Ammon's horn (tissue), 1 donor: ENCODE data around the gene ZNF668.

Experiments used
- DNase-seq: peaks from one replicate; pipeline ENCODE4 v3.0.0-alpha.2; 2016; ENCODE audit warnings: low spot score

The ZNF668 gene

DNA sequence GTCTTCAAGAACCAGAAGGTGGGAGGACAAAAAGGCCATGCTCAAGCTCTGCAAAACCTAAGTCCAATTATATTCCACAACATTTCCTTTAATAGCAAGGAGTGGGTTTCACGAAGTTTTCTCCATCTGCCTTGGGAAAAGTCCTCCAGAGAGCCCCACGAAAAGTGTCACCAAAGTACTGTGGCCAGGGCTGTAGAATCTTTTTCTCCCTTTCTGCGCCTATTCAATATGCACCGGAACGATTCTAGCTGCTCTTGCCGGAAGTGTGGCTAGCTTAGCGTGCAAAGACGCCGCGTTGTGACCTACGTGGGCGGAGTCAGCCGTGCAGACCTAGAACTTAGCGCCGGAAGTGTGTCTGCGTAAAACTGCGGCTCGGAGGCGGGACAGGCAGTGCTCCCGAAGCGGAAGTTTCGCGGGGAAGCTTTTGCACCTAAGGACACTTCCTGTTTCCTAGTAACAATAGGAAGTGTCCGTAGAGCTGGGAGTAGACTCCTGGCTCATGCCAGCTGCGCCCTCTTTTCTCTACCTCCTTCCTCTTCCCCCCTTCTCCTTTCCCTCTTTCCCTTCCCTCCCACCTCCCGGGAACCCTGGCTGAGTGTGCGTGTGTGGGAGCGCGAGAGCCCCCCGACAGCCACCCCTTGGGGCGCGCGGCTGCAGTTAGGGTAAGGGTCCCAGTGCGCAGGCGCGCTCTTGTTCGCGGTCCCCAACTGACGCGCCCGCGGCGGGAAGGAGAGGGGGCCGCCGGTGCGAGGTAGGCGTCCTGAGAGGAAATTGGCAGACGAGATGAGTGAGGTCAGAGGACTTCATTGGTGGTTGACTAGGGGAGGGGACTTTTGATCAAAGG is at the start of gene ZNF668, which contains the start of gene ZNF646:
ZNF668 (minus strand) TSS at position 271 of the 844 bp plus-strand sequence. CDS start 9,781 bp downstream, outside the sequence.
ZNF646 (plus strand) TSS at position 453 of the 844 bp plus-strand sequence. CDS start 1,903 bp downstream, outside the sequence.
- DNase-seq = peak; percentile 100

- DNase-seq = no peak
Observed at GRCh38 chr16:31120129-31120528, 46.1 kb upstream of the ZNF668 start.

- DNase-seq = no peak
Observed at GRCh38 chr16:31118223-31119155, 44.4 kb upstream of the ZNF668 start.

- peak; percentile 99 for DNase-seq
Observed at GRCh38 chr16:31117384-31118222, 43.6 kb upstream of the ZNF668 start, which contains the start of gene KAT8. KAT8 (plus strand) TSS chr16:31117664; CDS start chr16:31117682, 18 bp downstream.

- DNase-seq = no peak
Observed at GRCh38 chr16:31114468-31114867, 40.4 kb upstream of the ZNF668 start.

- peak; percentile 55 for DNase-seq
Observed at GRCh38 chr16:31113121-31114120, 39.4 kb upstream of the ZNF668 start.

DNA sequence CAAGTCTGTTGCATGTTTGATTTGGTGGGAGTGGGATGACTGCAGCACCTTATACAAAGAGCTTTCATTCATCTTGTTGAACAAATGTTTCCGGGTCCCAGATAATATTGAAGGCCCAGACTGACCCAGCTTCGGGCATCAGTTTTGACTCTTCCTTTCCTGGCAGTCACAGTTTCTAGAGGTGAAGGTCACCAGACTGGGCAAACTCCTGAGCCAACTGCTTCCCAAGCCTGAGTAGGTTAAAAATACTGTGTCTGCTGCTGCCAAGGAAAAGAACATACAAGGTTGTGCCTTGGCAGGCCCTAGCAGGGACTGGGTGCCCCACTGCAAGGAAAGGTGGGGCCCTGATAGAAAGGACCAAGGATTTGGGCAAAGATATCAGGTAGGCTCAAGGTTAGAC is 38.7 kb upstream of the ZNF668 start:
- DNase-seq = no peak

- no peak for DNase-seq
Observed at GRCh38 chr16:31111881-31112466, 37.9 kb upstream of the ZNF668 start.

GRCh38 chr16:31110106-31111034 is 36.3 kb upstream of the ZNF668 start:
- DNase-seq = no peak

DNA sequence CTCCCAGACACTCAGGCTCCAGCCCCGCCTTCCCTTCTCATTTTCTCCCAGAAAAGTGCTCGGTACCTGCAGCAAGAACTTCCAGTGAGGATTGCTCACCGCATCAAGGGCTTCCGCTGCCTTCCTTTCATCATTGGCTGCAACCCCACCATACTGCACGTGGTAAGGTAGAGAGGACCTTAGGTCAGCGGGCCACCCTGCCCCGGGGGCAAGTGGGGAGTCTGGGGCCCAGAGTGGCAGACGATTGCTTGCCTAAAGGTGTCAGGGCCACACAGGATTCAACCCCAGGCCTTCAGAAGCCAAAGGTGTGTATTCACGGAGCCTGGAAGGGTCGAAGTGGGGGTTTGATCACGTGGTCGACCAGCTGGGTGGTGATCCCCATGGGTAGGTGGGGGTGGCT is 35.6 kb upstream of the ZNF668 start:
- DNase-seq = no peak

GRCh38 chr16:31108794-31109558 is 34.9 kb upstream of the ZNF668 start:
- no peak for DNase-seq

DNA sequence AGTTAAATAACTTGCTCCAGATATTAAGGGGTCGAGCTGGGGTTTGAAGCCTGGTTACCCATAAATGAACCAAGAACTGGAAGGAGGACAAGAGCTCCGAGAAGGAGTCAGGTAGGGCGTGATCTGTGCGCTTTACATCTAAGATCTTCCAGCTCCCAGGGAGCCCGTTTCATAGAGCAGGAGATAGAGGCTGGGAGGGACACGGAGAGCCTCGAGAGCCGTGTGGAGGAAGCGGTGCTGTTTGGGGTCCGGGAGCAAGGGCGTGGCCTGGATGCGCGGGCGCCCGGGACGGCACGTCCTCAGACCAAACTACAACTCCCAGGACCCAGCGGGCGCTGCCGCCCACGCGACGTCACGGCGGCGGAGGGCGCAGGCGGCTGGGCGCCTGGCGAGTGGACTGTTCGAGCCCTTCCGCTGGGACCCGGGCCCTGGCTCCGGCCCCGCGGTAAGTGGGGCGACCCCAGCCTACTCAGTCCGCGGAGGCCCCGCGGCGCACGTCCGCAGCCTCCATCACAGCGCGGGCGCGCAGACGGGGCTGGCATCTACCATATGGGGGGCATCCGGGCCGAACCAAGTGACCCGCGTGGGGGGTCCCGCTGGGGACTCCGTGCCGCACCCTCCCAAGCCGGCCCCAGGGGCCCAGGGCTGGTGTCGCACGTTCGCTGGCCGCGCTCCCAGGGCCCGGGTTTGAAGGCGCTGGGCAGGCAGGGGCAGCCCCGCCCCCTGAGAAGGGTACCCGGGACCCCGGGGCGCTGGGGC is 34.2 kb upstream of the ZNF668 start, which contains the start of gene BCKDK:
BCKDK (plus strand) TSS at position 352 of the 759 bp plus-strand sequence. CDS start 838 bp downstream, outside the sequence.
- DNase-seq = peak; percentile 86

DNA sequence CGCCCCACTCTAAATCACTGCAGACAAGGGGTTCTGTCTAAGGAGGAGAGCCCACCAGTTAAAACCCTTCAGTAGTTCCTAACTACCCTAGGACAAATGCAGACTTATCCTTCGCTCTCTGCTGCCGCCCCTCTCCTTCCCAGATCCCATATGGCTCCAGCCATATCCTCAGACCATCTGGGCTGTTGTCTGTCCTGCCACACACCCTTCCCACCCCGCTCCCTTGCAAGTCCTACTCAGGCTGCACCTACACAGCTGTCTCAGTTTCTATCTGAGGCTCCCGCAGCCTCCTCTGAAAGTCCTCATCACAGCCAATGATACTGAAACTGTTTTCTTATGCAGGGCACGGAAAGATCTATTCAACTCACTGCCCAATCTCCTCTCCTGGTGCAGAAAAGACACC is 33.4 kb upstream of the ZNF668 start:
- DNase-seq = no peak

DNA sequence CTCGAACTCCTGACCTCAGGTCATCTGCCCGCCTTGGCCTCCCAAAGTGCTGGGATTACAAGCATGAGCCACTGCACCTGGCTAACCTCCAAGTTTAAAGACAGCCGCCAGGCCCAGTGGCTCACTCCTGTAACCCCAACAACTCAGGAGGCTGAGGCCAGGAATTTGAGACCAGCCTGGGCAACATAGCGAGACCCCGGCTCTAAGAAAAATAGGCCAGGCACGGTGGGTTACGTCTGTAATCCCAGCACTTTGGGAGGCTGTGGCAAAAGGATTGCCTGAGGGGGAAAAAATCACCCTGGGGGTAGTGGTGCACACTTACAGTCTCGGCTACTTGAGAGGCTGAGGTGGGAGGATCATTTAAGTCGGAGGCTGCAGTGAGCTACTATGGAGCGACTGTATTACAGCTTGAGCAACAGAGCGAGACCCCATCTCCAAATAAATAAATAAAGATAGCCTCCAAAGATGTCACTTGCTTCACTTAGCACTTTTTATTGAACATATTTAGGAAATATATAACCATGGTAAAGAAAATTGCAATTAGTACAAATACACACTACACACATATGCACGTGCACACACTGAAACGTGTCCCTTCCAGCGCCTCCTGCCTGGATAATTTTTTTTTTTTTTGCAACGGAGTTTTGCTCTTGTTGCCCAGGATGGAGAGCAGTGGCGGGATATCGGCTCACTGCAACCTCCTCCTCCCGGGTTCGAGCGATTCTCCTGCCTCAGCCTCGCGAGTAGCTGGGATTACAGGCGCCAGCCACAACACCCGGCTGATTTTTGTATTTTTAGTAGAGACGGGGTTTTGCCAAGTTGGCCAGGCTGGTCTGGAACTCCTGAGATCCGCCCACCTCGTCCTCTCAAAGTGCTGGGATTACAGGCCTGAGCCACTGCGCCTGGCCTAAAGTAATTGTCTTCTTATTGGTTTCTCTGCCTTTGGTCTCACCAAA is 32.7 kb upstream of the ZNF668 start:
- DNase-seq = no peak

GRCh38 chr16:31105677-31106213 is 31.7 kb upstream of the ZNF668 start:
- peak; percentile 85 for DNase-seq
